ENCODE measurements around the gene CORO2B. TPM values are rescaled to one million over a fixed set of nuclear protein-coding genes. Genes with fewer than 3 reads are reported as not detected.
A peak's percentile ranks its signal among the peaks of the same experiment; 100 is the strongest.

Gene CORO2B
- polyA plus RNA-seq, 3 donors = 0.03 TPM; not detected in 2

DNA sequence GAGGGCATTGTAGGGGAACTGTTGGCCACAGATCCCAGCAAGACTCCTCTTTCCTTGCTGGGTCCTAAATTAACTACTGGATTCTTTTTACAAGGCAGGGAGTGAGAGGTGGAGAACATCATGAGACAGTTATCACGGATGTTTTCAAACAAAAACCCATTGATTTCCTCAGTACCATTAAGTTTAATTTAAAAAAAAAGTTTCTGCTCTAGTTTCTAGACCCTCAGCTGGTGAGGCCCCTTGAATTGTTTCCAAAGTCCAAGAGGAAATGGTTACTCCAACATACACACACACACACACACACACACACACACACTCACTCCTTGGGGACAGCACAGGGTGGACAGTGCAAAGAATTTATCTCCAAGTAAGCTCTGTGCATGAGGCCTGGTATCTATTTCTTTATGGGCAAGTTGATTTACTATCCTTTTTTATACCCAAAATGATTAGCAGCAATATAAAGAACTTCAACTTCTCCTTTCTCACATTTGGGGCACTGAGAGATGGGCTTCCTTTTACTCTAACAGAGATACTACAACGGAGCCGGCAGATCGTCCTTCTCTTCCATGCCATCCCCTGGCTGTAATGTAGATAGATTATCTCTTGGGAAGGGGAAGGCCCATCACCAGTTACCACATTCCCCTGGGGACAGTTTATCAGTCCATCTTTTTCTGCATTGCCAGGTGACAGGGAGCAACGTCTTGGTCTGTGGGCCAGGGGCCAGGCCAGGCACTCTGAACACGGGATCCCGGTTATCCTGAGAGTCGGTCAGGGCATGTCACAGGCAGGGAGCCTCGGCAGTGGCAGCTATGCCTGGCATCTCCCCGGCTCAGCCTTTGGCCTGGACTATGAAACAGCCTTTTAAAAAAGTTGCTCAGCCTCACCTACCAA is 54.7 kb downstream of the CORO2B start:
- no peak overlapping the region for H3K27ac ChIP-seq (ENCODE audit: low read depth in 1 of 2, low read length in 2 of 2)
- no peak overlapping the region for H3K4me2 ChIP-seq (replicated peaks; ENCODE audit: extremely low read depth, low read length, poor library complexity, severe bottlenecking)
- no peaks in the 10 kb centered on the region for H3K27me3 ChIP-seq (ENCODE audit: control insufficient read depth in 2 of 2, insufficient read depth in 2 of 2, low read length in 2 of 2)
- peaks cover 4% of the 10 kb centered on the region for H3K4me1 Mint-ChIP-seq
- TF ChIP-seq, protein P1, sequence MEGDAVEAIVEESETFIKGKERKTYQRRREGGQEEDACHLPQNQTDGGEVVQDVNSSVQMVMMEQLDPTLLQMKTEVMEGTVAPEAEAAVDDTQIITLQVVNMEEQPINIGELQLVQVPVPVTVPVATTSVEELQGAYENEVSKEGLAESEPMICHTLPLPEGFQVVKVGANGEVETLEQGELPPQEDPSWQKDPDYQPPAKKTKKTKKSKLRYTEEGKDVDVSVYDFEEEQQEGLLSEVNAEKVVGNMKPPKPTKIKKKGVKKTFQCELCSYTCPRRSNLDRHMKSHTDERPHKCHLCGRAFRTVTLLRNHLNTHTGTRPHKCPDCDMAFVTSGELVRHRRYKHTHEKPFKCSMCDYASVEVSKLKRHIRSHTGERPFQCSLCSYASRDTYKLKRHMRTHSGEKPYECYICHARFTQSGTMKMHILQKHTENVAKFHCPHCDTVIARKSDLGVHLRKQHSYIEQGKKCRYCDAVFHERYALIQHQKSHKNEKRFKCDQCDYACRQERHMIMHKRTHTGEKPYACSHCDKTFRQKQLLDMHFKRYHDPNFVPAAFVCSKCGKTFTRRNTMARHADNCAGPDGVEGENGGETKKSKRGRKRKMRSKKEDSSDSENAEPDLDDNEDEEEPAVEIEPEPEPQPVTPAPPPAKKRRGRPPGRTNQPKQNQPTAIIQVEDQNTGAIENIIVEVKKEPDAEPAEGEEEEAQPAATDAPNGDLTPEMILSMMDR (IDR thresholded peaks at IDR 0.05) = no peak
- intact Hi-C loops (cut with micrococcal nuclease) = no loop called here
- no peaks in the 10 kb centered on the region for H3K9me3 Mint-ChIP-seq
- peak overlapping the region in 1 of 7 donors; percentile 63 for H3K27ac Mint-ChIP-seq
- H3K9ac ChIP-seq (ENCODE audit: insufficient read depth, low read length, poor library complexity, severe bottlenecking) = no peak overlapping the region
- no peaks in the 10 kb centered on the region for H3K36me3 ChIP-seq (replicated peaks in 1 of 2; ENCODE audit: control insufficient read depth in 1 of 2, insufficient read depth in 2 of 2, low read length in 2 of 2)
- no peak overlapping the region for H3K4me3 Mint-ChIP-seq
- 95% methylated on average over 6 of the region's 10 CpGs for WGBS (ENCODE audit: insufficient coverage)
- H2AFZ ChIP-seq (ENCODE audit: insufficient read depth, low read depth, low read length, poor library complexity, severe bottlenecking) = no peak overlapping the region
- H3K4me3 ChIP-seq (replicated peaks in 1 of 3; ENCODE audit: low read depth in 2 of 3, low read length in 3 of 3) = no peak overlapping the region
- no peaks in the 10 kb centered on the region for H3K4me1 ChIP-seq (ENCODE audit: control insufficient read depth in 1 of 2, insufficient read depth in 2 of 2, low read length in 2 of 2)
- H4K20me1 ChIP-seq (ENCODE audit: insufficient read depth, low read length) = no peaks in the 10 kb centered on the region
- H3K79me2 ChIP-seq (ENCODE audit: insufficient read depth, low read length) = no peaks in the 10 kb centered on the region
- no peaks in the 10 kb centered on the region for H3K36me3 Mint-ChIP-seq
- DNase-seq = no peak
- peaks cover 1 to 4% (median 3%) of the 10 kb centered on the region in 3 donors for H3K27me3 Mint-ChIP-seq (ENCODE audit: low read depth in 3 of 3)
- H3K9me3 ChIP-seq (replicated peaks in 1 of 2; ENCODE audit: control insufficient read depth in 1 of 2, insufficient read depth in 1 of 2, low read length in 2 of 2) = no peaks in the 10 kb centered on the region

DNA sequence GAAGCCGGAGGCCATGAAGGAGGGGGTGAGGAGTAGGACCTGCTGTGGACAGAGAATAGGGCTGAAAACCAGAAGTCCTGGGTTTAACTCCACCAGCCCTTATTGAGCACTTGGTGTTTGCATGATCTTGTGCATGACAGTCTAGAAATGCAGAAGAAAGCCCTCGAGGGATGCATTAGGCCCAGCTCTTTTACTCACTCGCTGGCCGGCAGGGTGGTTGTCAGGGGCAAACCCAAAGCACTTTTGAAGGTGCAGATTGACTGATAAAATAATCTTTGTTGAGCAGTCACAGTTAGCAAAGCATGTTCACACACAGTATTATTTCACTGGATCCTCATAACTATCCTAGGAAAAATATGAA is 55.3 kb downstream of the CORO2B start:
- no peaks in the 10 kb centered on the region for H3K36me3 Mint-ChIP-seq
- WGBS (ENCODE audit: insufficient coverage) = 81% methylated on average over 3 of the region's 4 CpGs
- no peak overlapping the region for H3K4me3 Mint-ChIP-seq
- H3K27ac Mint-ChIP-seq = no peak overlapping the region
- Histone ChIP-seq H3K36me3 (replicated peaks in 1 of 2; ENCODE audit: control insufficient read depth in 1 of 2, insufficient read depth in 2 of 2, low read length in 2 of 2) (no peaks in the 10 kb centered on the region), H3K4me3 (replicated peaks in 1 of 3; ENCODE audit: low read depth in 2 of 3, low read length in 3 of 3) (no peak overlapping the region), H3K27me3 (ENCODE audit: control insufficient read depth in 2 of 2, insufficient read depth in 2 of 2, low read length in 2 of 2) (no peaks in the 10 kb centered on the region), H3K27ac (ENCODE audit: low read depth in 1 of 2, low read length in 2 of 2) (no peak overlapping the region), H3K9ac (ENCODE audit: insufficient read depth, low read length, poor library complexity, severe bottlenecking) (no peak overlapping the region), H3K9me3 (replicated peaks in 1 of 2; ENCODE audit: control insufficient read depth in 1 of 2, insufficient read depth in 1 of 2, low read length in 2 of 2) (no peaks in the 10 kb centered on the region), H2AFZ (ENCODE audit: insufficient read depth, low read depth, low read length, poor library complexity, severe bottlenecking) (no peak overlapping the region), H3K79me2 (ENCODE audit: insufficient read depth, low read length) (no peaks in the 10 kb centered on the region), H3K4me2 (replicated peaks; ENCODE audit: extremely low read depth, low read length, poor library complexity, severe bottlenecking) (no peak overlapping the region), H3K4me1 (ENCODE audit: control insufficient read depth in 1 of 2, insufficient read depth in 2 of 2, low read length in 2 of 2) (no peaks in the 10 kb centered on the region), H4K20me1 (ENCODE audit: insufficient read depth, low read length) (no peaks in the 10 kb centered on the region)
- TF ChIP-seq, protein P1 (IDR thresholded peaks at IDR 0.05) = no peak
- DNase-seq = no peak
- H3K4me1 Mint-ChIP-seq = peaks cover 4% of the 10 kb centered on the region
- no peaks in the 10 kb centered on the region for H3K9me3 Mint-ChIP-seq
- H3K27me3 Mint-ChIP-seq (ENCODE audit: low read depth in 3 of 3) = peaks cover 0 to 4% (median 3%) of the 10 kb centered on the region in 3 donors
- intact Hi-C loops (cut with micrococcal nuclease) = no loop called here

All from CD14-positive monocyte (primary cell).